ENCODE measurements around the gene COQ4. TPM values are rescaled to one million over a fixed set of nuclear protein-coding genes. Genes with fewer than 3 reads are reported as not detected.

COQ4 gene
- total RNA-seq, 1 experiment from 2014 or later, result 45.3 TPM

GRCh38 chr9:128288273-128289004 lies 34.2 kb upstream of the COQ4 start:
- POLR2A ChIA-PET, result no interaction called here
- no peak for DNase-seq (ENCODE audit: low spot score)
- CTCF ChIA-PET, result interaction anchor here (1.1 to 1.6 kb wide), 2 partner anchors 12 to 53 kb away, joined by 3 read pairs; partner anchors contain the start of genes GOLGA2 and SWI5
- H3K27ac Mint-ChIP-seq, result 0 out of 2 replicates have a peak overlapping the region, but pooled peaks have one; percentile 53
- ATAC-seq, result no peak
- no peaks in the 10 kb centered on the region for H3K27me3 Mint-ChIP-seq (ENCODE audit: low read depth)
- TF ChIP-seq, protein P1, sequence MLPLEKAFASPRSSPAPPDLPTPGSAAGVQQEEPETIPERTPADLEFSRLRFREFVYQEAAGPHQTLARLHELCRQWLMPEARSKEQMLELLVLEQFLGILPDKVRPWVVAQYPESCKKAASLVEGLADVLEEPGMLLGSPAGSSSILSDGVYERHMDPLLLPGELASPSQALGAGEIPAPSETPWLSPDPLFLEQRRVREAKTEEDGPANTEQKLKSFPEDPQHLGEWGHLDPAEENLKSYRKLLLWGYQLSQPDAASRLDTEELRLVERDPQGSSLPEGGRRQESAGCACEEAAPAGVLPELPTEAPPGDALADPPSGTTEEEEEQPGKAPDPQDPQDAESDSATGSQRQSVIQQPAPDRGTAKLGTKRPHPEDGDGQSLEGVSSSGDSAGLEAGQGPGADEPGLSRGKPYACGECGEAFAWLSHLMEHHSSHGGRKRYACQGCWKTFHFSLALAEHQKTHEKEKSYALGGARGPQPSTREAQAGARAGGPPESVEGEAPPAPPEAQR (CRISPR knock-in tag; IDR thresholded peaks at IDR 0.05), result no peak
- TF ChIP-seq NFE2L1 (CRISPR knock-in tag; IDR thresholded peaks at IDR 0.05), result no peak
- TF ChIP-seq, protein P2, sequence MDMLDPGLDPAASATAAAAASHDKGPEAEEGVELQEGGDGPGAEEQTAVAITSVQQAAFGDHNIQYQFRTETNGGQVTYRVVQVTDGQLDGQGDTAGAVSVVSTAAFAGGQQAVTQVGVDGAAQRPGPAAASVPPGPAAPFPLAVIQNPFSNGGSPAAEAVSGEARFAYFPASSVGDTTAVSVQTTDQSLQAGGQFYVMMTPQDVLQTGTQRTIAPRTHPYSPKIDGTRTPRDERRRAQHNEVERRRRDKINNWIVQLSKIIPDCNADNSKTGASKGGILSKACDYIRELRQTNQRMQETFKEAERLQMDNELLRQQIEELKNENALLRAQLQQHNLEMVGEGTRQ (CRISPR knock-in tag; IDR thresholded peaks at IDR 0.05), result no peak
- TF ChIP-seq OVOL2 (CRISPR knock-in tag; IDR thresholded peaks at IDR 0.05; ENCODE audit: borderline replicate concordance), result no peak
- TF ChIP-seq, protein P3, sequence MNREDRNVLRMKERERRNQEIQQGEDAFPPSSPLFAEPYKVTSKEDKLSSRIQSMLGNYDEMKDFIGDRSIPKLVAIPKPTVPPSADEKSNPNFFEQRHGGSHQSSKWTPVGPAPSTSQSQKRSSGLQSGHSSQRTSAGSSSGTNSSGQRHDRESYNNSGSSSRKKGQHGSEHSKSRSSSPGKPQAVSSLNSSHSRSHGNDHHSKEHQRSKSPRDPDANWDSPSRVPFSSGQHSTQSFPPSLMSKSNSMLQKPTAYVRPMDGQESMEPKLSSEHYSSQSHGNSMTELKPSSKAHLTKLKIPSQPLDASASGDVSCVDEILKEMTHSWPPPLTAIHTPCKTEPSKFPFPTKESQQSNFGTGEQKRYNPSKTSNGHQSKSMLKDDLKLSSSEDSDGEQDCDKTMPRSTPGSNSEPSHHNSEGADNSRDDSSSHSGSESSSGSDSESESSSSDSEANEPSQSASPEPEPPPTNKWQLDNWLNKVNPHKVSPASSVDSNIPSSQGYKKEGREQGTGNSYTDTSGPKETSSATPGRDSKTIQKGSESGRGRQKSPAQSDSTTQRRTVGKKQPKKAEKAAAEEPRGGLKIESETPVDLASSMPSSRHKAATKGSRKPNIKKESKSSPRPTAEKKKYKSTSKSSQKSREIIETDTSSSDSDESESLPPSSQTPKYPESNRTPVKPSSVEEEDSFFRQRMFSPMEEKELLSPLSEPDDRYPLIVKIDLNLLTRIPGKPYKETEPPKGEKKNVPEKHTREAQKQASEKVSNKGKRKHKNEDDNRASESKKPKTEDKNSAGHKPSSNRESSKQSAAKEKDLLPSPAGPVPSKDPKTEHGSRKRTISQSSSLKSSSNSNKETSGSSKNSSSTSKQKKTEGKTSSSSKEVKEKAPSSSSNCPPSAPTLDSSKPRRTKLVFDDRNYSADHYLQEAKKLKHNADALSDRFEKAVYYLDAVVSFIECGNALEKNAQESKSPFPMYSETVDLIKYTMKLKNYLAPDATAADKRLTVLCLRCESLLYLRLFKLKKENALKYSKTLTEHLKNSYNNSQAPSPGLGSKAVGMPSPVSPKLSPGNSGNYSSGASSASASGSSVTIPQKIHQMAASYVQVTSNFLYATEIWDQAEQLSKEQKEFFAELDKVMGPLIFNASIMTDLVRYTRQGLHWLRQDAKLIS (CRISPR knock-in tag; IDR thresholded peaks at IDR 0.05; ENCODE audit: borderline replicate concordance), result no peak
- TF ChIP-seq, protein P4, sequence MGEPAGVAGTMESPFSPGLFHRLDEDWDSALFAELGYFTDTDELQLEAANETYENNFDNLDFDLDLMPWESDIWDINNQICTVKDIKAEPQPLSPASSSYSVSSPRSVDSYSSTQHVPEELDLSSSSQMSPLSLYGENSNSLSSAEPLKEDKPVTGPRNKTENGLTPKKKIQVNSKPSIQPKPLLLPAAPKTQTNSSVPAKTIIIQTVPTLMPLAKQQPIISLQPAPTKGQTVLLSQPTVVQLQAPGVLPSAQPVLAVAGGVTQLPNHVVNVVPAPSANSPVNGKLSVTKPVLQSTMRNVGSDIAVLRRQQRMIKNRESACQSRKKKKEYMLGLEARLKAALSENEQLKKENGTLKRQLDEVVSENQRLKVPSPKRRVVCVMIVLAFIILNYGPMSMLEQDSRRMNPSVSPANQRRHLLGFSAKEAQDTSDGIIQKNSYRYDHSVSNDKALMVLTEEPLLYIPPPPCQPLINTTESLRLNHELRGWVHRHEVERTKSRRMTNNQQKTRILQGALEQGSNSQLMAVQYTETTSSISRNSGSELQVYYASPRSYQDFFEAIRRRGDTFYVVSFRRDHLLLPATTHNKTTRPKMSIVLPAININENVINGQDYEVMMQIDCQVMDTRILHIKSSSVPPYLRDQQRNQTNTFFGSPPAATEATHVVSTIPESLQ (CRISPR knock-in tag; IDR thresholded peaks at IDR 0.05), result no peak
- no peak for TF ChIP-seq E2F4 (CRISPR knock-in tag; IDR thresholded peaks at IDR 0.05; ENCODE audit: borderline replicate concordance, low read depth)
- TF ChIP-seq ETV6 (CRISPR knock-in tag; IDR thresholded peaks at IDR 0.05), result no peak
- TF ChIP-seq USF1 (CRISPR knock-in tag; IDR thresholded peaks at IDR 0.05), result no peak
- TF ChIP-seq SOX15 (CRISPR knock-in tag; IDR thresholded peaks at IDR 0.05), result no peak
- TF ChIP-seq ATF1 (CRISPR knock-in tag; IDR thresholded peaks at IDR 0.05), result no peak
- TF ChIP-seq ARID4B (CRISPR knock-in tag; IDR thresholded peaks at IDR 0.05; ENCODE audit: borderline replicate concordance), result no peak
- TF ChIP-seq ZNF423 (CRISPR knock-in tag; IDR thresholded peaks at IDR 0.05), result no peak
- TF ChIP-seq SP1 (CRISPR knock-in tag; conservative IDR thresholded peaks at IDR 0.05), result no peak
- TF ChIP-seq ZNF263 (CRISPR knock-in tag; IDR thresholded peaks at IDR 0.05; ENCODE audit: low read depth), result no peak
- no peaks in the 10 kb centered on the region for H3K4me1 Mint-ChIP-seq
- no peaks in the 10 kb centered on the region for H3K9me3 Mint-ChIP-seq
- H3K36me3 Mint-ChIP-seq, result peaks cover 11% of the 10 kb centered on the region
- no peak overlapping the region for H3K4me3 Mint-ChIP-seq
